ENCODE data around the gene LPP.

DNA sequence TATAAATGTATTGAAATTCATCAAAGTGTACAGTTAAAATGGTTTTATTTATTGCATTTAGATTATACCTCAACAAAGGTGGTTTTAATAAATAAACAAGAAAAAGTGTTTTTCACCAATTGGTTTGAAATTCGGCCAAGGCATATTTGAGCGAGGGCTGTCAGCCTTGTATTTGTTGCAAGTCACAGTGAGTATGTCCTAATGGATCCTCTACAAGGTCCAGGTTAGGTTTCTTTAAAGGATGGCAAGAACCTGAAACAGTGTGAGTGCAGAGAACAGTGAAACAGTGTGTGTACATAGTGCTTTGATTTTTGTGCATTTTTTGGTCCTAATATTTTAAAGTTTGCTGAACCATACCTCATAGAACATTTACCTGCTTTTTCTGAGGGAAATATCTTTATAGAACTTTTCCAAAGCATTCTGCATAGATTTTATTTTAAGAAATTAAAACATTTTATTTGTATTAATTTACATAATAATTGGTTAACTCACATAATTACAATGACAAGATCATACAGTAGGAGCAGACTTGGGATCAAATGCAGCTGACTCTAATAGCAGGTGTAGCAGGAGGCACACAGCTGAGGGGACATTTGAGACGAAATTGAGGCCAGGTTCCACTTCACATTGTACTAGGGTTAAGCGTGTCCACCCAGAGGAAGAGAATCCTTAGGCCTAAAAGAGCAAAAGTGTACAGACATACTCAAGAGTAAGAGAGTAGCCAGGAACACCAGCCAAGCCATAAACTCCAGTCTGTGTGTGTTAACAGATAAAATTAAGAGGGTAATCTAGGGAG, 589.0 kb downstream of the LPP start:
- TF ChIP-seq TAF1 (IDR thresholded peaks at IDR 0.05; ENCODE audit: low read depth, low read length) (no peak), POLR2AphosphoS5 (IDR thresholded peaks at IDR 0.05; ENCODE audit: low read depth, low read length) (no peak), POLR2A (IDR thresholded peaks at IDR 0.05; ENCODE audit: low read depth, low read length) (no peak), POU2F2 (IDR thresholded peaks at IDR 0.05; ENCODE audit: low read depth, low read length) (no peak), PAX5 (IDR thresholded peaks at IDR 0.05; ENCODE audit: insufficient read depth, low read length, severe bottlenecking) (no peak), SPI1 (IDR thresholded peaks at IDR 0.05; ENCODE audit: low read depth, low read length) (no peak)

Data from GM12891 (cell line).